Caco-2 (cell line): ENCODE results near the gene CAPN11. TPM values are rescaled to one million over a fixed set of nuclear protein-coding genes. Genes with fewer than 3 reads are reported as not detected.
"Not testable (repeated sequence)": the region's sequence is repeated elsewhere in the genome, so short reads cannot be mapped to it uniquely, and the experiment has no call there.

ENCODE experiments used
- BruUV-seq: library from RNA; stranded (reverse); fragments of 400-500 nt; replicated peaks from 2 replicates; lab custom pipeline; 2021; lab: Mats Ljungman, UMichigan
- CTCF ChIA-PET: fragments of 300-600 bp; sonication (Branson Sonifier 250); formaldehyde crosslinking; loops from one replicate; lab custom pipeline; 2022; ENCODE audit warnings: antibody characterized with exemption; lab: Charles Lee
- POLR2A ChIA-PET: fragments of 300-600 bp; sonication (Branson Sonifier 250); formaldehyde crosslinking; loops from one replicate; lab custom pipeline; 2022; ENCODE audit warnings: antibody characterized with exemption; lab: Charles Lee
- DNase-seq, 2 experiments: peaks; one replicate each; pipeline versions ENCODE4 v3.0.0 to v3.0.0-alpha.2; 2020 to 2022
- H3K27me3 ChIP-seq: replicated peaks from 2 replicates; pipeline ENCODE4 v1.6.0; 2011; ENCODE audit warnings: low read length; ENCODE audit not compliant: control insufficient read depth, insufficient read depth
- H3K36me3 ChIP-seq: 2 replicates; pipeline ENCODE4 v1.5.1; 2011; ENCODE audit warnings: low read length; ENCODE audit not compliant: control insufficient read depth, insufficient read depth
- H3K4me1 ChIP-seq: fragments of 250-450 bp; sonication (Bioruptor Pico); 2 replicates; pipeline ENCODE4 v1.5.1; 2020; ENCODE audit warnings: mild to moderate bottlenecking
- H3K4me3 ChIP-seq: 2 replicates; pipeline ENCODE4 v1.5.1; 2011; ENCODE audit warnings: low read depth, mild to moderate bottlenecking, control low read depth, low read length
- H3K9me3 ChIP-seq: fragments of 250-450 bp; sonication (Bioruptor Pico); 2 replicates; pipeline ENCODE4 v1.5.1; 2020; ENCODE audit warnings: mild to moderate bottlenecking, moderate library complexity
- H3K27ac Mint-ChIP-seq: one replicate; pipeline ENCODE4 v1.8.0; 2022; ENCODE audit warnings: mixed read lengths; ENCODE audit not compliant: unreplicated experiment
- H3K27me3 Mint-ChIP-seq: one replicate; pipeline ENCODE4 v1.8.0; 2022; ENCODE audit warnings: mixed read lengths; ENCODE audit not compliant: insufficient read depth, unreplicated experiment
- H3K36me3 Mint-ChIP-seq: one replicate; pipeline ENCODE4 v1.8.0; 2022; ENCODE audit warnings: mild to moderate bottlenecking, mixed read lengths; ENCODE audit not compliant: insufficient read depth, unreplicated experiment
- H3K4me1 Mint-ChIP-seq: one replicate; pipeline ENCODE4 v1.8.0; 2022; ENCODE audit warnings: low read depth, mixed read lengths; ENCODE audit not compliant: unreplicated experiment
- H3K4me3 Mint-ChIP-seq: one replicate; pipeline ENCODE4 v1.8.0; 2022; ENCODE audit warnings: mild to moderate bottlenecking, moderate library complexity, mixed read lengths; ENCODE audit not compliant: unreplicated experiment
- H3K9me3 Mint-ChIP-seq: one replicate; pipeline ENCODE4 v1.8.0; 2022; ENCODE audit warnings: mixed read lengths; ENCODE audit not compliant: unreplicated experiment
- intact Hi-C: fragments of 100-400 bp; cut with micrococcal nuclease; formaldehyde crosslinking; loops from one replicate; pipeline ENCODE4 v1.10.0; 2022; ENCODE audit not compliant: unreplicated experiment
- total RNA-seq: library from RNA; stranded (reverse); gene quantifications from 2 replicates; pipeline ENCODE4 v1.2.3, GENCODE V29; 2022
- TF ChIP-seq, protein P1 (sequence below), 2 experiments: fragments of 200-600 bp in 1 of 2; IDR thresholded peaks; 1 replicate in 1 of 2; 2 replicates in 1 of 2; pipeline versions ENCODE4 v1.5.1 to v1.8.0; 2011 to 2022; ENCODE audit warnings: antibody characterized with exemption in 1 of 2, control low read depth in 1 of 2, inconsistent platforms in 1 of 2, low read depth in 1 of 2, low read length in 1 of 2, mild to moderate bottlenecking in 1 of 2, moderate library complexity in 1 of 2; ENCODE audit not compliant: insufficient read depth in 1 of 2, severe bottlenecking in 1 of 2, unreplicated experiment in 1 of 2

Gene CAPN11
- total RNA-seq, 1 experiment from 2014 or later: not detected

DNA sequence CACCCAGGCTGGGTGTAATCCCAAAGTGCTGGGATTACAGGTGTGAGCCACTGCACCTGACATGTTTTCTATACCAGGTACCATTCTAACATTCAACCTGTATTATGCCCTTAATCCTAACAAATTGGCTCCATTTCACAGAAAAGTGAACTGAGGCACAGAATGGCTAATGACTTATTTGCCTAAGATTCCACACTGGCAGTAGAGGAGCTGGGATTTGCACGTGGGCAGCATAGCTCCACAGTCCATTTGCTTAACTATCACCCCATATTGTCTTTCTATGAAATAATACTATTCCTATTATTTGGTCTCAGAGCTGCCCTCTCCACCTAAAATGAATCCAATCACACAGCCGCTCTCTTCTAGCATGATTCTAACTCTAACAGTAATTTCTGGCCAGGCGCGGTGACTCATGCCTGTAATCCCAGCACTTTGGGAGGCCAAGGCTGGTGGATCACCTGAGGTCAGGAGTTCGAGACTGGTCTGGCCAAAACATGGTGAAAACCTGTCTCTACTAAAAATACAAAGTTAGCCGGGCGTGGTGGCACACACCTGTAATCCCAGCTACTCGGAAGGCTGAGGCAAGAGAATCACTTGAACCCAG lies 34.8 kb downstream of the CAPN11 start:
- Mint-ChIP-seq H3K36me3 (no peaks in the 10 kb centered on the region), H3K9me3 (no peaks in the 10 kb centered on the region), H3K4me3 (no peak overlapping the region), H3K4me1 (no peaks in the 10 kb centered on the region), H3K27ac (no peak overlapping the region), H3K27me3 (no peaks in the 10 kb centered on the region)
- no peak for DNase-seq
- H3K4me1 ChIP-seq: no peaks in the 10 kb centered on the region
- ChIA-PET CTCF (no interaction called here), POLR2A (no interaction called here)
- H3K9me3 ChIP-seq: no peaks in the 10 kb centered on the region
- BruUV-seq: no TSS peak
- no peak overlapping the region for H3K4me3 ChIP-seq
- no peaks in the 10 kb centered on the region for H3K36me3 ChIP-seq
- intact Hi-C loops: no loop called here
- H3K27me3 ChIP-seq: no peaks in the 10 kb centered on the region
- TF ChIP-seq, protein P1, sequence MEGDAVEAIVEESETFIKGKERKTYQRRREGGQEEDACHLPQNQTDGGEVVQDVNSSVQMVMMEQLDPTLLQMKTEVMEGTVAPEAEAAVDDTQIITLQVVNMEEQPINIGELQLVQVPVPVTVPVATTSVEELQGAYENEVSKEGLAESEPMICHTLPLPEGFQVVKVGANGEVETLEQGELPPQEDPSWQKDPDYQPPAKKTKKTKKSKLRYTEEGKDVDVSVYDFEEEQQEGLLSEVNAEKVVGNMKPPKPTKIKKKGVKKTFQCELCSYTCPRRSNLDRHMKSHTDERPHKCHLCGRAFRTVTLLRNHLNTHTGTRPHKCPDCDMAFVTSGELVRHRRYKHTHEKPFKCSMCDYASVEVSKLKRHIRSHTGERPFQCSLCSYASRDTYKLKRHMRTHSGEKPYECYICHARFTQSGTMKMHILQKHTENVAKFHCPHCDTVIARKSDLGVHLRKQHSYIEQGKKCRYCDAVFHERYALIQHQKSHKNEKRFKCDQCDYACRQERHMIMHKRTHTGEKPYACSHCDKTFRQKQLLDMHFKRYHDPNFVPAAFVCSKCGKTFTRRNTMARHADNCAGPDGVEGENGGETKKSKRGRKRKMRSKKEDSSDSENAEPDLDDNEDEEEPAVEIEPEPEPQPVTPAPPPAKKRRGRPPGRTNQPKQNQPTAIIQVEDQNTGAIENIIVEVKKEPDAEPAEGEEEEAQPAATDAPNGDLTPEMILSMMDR (IDR thresholded peaks at IDR 0.05; ENCODE audit: insufficient read depth in 1 of 2, low read depth in 1 of 2, low read length in 1 of 2, severe bottlenecking in 1 of 2, unreplicated experiment in 1 of 2): no peak

DNA sequence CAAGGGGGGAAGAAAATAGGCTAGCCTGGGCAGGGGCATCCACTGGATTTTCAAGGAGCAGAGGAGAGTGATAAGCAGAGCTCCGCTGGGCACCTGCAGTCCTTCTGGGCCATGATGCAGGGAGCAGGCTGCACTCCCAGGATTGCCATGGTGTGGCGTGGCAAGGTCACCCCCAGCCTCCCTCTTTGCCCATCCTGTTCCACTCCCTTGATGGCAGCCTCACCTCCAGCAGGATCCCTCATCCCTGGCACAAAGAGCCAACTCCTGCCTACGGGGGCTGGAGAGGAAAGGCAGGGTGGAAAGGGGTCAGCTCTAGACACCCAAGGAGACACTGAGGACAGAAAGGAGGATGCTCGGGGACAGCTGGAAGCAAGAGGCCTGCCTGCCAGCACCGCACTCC lies 35.7 kb downstream of the CAPN11 start:
- Histone ChIP-seq H3K36me3 (no peaks in the 10 kb centered on the region), H3K9me3 (no peaks in the 10 kb centered on the region), H3K4me1 (no peaks in the 10 kb centered on the region), H3K4me3 (no peak overlapping the region), H3K27me3 (no peaks in the 10 kb centered on the region)
- intact Hi-C loops: no loop called here
- CTCF ChIA-PET: no interaction called here
- no peak for DNase-seq
- Mint-ChIP-seq H3K36me3 (no peaks in the 10 kb centered on the region), H3K4me1 (no peaks in the 10 kb centered on the region), H3K9me3 (no peaks in the 10 kb centered on the region), H3K27ac (no peak overlapping the region), H3K27me3 (no peaks in the 10 kb centered on the region), H3K4me3 (no peak overlapping the region)
- TF ChIP-seq, protein P1 (IDR thresholded peaks at IDR 0.05; ENCODE audit: insufficient read depth in 1 of 2, low read depth in 1 of 2, low read length in 1 of 2, severe bottlenecking in 1 of 2, unreplicated experiment in 1 of 2): no peak
- BruUV-seq: no TSS peak
- POLR2A ChIA-PET: no interaction called here

DNA sequence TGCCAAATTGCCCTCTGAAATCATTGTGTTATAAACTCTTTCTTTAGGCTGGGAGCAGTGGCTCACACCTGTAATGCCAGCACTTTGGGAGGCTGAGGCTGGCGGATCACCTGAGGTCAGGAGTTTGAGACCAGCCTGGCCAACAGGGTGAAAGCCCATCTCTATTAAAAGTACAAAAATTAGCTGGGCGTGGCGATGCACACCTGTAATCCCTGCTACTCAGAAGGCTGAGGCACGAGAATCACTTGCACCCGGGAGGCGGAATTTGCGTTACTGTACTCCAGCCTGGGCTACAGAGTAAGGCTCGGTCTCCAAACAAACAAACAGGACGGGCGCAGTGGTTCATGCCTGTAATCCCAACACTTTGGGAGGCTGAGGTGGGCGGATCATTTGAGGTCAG lies 37.7 kb downstream of the CAPN11 start:
- H3K36me3 Mint-ChIP-seq, CTCF ChIA-PET: not testable (repeated sequence)

More for the DNA sequence above, 37.7 kb downstream of the CAPN11 start:
- POLR2A ChIA-PET, H3K9me3 Mint-ChIP-seq, H3K4me3 ChIP-seq, DNase-seq, BruUV-seq, H3K27me3 ChIP-seq, H3K36me3 ChIP-seq, H3K4me3 Mint-ChIP-seq, intact Hi-C loops, H3K4me1 ChIP-seq, H3K27ac Mint-ChIP-seq, H3K9me3 ChIP-seq, H3K4me1 Mint-ChIP-seq, H3K27me3 Mint-ChIP-seq: not testable (repeated sequence)
